ENCODE results near the gene KIF1A. TPM values are rescaled to one million over a fixed set of nuclear protein-coding genes. Genes with fewer than 3 reads are reported as not detected.
A peak's percentile ranks its signal among the peaks of the same experiment; 100 is the strongest.

Gene KIF1A
- total and polyA plus RNA-seq, 2 of the 13 experiments (the other 11 are each of a cell fraction or from before 2014, with no cell fraction given): 0.01 TPM; not detected in 1

DNA sequence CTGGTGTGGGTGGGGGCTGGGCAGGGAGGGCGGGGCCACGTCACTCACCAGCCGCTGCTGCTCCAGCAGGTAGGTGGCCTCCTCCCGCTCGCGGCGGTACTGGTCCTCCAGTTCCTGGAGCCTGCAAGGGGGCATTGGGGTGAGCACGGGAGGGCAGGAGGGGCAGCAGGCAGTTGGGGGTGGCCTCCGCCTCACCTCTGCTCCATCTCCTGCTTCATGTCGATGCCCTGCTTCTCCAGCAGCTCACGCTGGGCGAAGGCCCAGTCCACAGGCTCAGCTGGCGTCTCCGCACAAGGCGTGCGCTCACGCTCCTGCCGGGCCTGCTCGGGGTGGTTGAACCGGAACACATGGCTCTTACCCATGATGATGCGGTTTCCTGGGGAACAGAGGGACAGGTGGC lies 57.0 kb downstream of the KIF1A start (continued):
- TF ChIP-seq, protein P1, sequence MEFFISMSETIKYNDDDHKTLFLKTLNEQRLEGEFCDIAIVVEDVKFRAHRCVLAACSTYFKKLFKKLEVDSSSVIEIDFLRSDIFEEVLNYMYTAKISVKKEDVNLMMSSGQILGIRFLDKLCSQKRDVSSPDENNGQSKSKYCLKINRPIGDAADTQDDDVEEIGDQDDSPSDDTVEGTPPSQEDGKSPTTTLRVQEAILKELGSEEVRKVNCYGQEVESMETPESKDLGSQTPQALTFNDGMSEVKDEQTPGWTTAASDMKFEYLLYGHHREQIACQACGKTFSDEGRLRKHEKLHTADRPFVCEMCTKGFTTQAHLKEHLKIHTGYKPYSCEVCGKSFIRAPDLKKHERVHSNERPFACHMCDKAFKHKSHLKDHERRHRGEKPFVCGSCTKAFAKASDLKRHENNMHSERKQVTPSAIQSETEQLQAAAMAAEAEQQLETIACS (CRISPR knock-in tag; IDR thresholded peaks at IDR 0.05): no peak
- TF ChIP-seq, protein P2, sequence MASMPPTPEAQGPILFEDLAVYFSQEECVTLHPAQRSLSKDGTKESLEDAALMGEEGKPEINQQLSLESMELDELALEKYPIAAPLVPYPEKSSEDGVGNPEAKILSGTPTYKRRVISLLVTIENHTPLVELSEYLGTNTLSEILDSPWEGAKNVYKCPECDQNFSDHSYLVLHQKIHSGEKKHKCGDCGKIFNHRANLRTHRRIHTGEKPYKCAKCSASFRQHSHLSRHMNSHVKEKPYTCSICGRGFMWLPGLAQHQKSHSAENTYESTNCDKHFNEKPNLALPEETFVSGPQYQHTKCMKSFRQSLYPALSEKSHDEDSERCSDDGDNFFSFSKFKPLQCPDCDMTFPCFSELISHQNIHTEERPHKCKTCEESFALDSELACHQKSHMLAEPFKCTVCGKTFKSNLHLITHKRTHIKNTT (CRISPR knock-in tag; IDR thresholded peaks at IDR 0.05): no peak
- TF ChIP-seq KLF9 (CRISPR knock-in tag; IDR thresholded peaks at IDR 0.05; ENCODE audit: low read depth): no peak

DNA sequence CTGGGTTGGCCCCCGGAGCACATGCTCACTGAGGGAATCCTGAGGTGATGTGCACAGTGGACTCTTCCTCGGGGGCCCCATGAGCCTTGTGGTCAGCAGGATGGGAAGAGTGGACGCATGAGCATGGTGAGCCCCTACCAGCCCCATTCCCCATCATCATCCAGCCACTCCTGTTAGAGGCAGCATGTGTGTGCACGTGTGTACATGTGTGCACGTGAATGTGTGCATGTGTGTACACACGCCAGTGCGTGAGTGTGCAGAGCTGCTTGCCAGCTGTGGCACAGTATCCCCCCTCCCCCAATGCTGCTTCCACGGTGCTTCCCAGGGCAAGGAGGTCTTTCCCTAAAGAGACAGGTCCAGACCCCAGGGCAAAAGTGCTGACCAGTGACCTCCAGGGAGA lies 57.8 kb downstream of the KIF1A start:
- DNase-seq (ENCODE audit: low spot score) (no peak), ATAC-seq (no peak), FAIRE-seq (no peak)
- intact Hi-C loops (cut with micrococcal nuclease; ENCODE audit: unreplicated experiment): no loop called here
- no peak for TF ChIP-seq ZFX (CRISPR knock-in tag; IDR thresholded peaks at IDR 0.05; ENCODE audit: low read depth)
- TF ChIP-seq NFE2 (CRISPR knock-in tag; IDR thresholded peaks at IDR 0.05): no peak
- TF ChIP-seq, protein P3, sequence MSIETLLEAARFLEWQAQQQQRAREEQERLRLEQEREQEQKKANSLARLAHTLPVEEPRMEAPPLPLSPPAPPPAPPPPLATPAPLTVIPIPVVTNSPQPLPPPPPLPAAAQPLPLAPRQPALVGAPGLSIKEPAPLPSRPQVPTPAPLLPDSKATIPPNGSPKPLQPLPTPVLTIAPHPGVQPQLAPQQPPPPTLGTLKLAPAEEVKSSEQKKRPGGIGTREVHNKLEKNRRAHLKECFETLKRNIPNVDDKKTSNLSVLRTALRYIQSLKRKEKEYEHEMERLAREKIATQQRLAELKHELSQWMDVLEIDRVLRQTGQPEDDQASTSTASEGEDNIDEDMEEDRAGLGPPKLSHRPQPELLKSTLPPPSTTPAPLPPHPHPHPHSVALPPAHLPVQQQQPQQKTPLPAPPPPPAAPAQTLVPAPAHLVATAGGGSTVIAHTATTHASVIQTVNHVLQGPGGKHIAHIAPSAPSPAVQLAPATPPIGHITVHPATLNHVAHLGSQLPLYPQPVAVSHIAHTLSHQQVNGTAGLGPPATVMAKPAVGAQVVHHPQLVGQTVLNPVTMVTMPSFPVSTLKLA (IDR thresholded peaks at IDR 0.05): peak; percentile 94
- TF ChIP-seq RAD51 (IDR thresholded peaks at IDR 0.05; ENCODE audit: borderline replicate concordance): no peak
- H3K27me3 ChIP-seq (ENCODE audit: control insufficient read depth in 1 of 2, insufficient read depth in 2 of 2, low read length in 2 of 2): peaks cover 28 to 96% of the 10 kb centered on the region in 2 experiments; a peak in 4 of 5 replicates
- no peak overlapping the region for H3K4me2 ChIP-seq (ENCODE audit: low read depth, low read length)
- no peak overlapping the region for H3K4me3 ChIP-seq (replicated peaks in 1 of 3; ENCODE audit: insufficient read depth in 1 of 3, low read depth in 2 of 3, low read length in 3 of 3)
- POLR2A ChIA-PET: no interaction called here
- H3K27ac ChIP-seq (ENCODE audit: extremely low read length, insufficient read depth, low read length): no peak overlapping the region
- no peaks in the 10 kb centered on the region for H3K4me1 ChIP-seq (ENCODE audit: insufficient read depth, low read length)
- H3K79me2 ChIP-seq (ENCODE audit: insufficient read depth, low read length): no peaks in the 10 kb centered on the region
- no peaks in the 10 kb centered on the region for H3K9me3 ChIP-seq (ENCODE audit: low read length)
- H3K9ac ChIP-seq (ENCODE audit: insufficient read depth, low read depth, low read length): no peak overlapping the region
- no TSS peak for BruUV-seq (replicated peaks)
- in situ Hi-C loops (cut with HindIII; ENCODE audit: extremely low pct_ligation_motif_present, low pct_unique_long_range_greater_than_20kb): no loop called here
- H4K20me1 ChIP-seq (ENCODE audit: insufficient read depth, low read length): no peaks in the 10 kb centered on the region
- 64% methylated on average over 7 of the region's 8 CpGs for WGBS (ENCODE audit: low lambda C conversion rate)
- H2AFZ ChIP-seq (ENCODE audit: low read length): no peak overlapping the region
- no peaks in the 10 kb centered on the region for H3K36me3 ChIP-seq (replicated peaks in 1 of 2; ENCODE audit: control insufficient read depth in 1 of 2, insufficient read depth in 2 of 2, low read length in 2 of 2)
- CTCF ChIA-PET (ENCODE audit: low intra/inter-chr PET ratio, low total read pairs): no interaction called here
